IPS-15b (cell line): ENCODE data around the gene DDX17.
"Not testable (repeated sequence)": the region's sequence is repeated elsewhere in the genome, so short reads cannot be mapped to it uniquely, and the experiment has no call there.

Experiments
- H3K27me3 ChIP-seq: one replicate; pipeline ENCODE4 v1.6.1; 2013; ENCODE audit warnings: low read length; ENCODE audit not compliant: control insufficient read depth, insufficient read depth
- H3K36me3 ChIP-seq: one replicate; pipeline ENCODE4 v1.6.1; 2013; ENCODE audit warnings: low read length; ENCODE audit not compliant: control insufficient read depth, insufficient read depth
- H3K4me1 ChIP-seq: one replicate; pipeline ENCODE4 v1.6.1; 2013; ENCODE audit warnings: mild to moderate bottlenecking, low read length; ENCODE audit not compliant: control insufficient read depth, insufficient read depth
- H3K4me3 ChIP-seq: one replicate; pipeline ENCODE4 v1.5.1; 2013; ENCODE audit warnings: low read depth, low read length
- H3K9ac ChIP-seq: one replicate; pipeline ENCODE4 v1.6.1; 2013; ENCODE audit warnings: low read depth, mild to moderate bottlenecking, low read length
- H3K9me3 ChIP-seq: one replicate; pipeline ENCODE4 v1.6.1; 2013; ENCODE audit warnings: mild to moderate bottlenecking, low read length; ENCODE audit not compliant: control insufficient read depth, insufficient read depth

Gene DDX17

DNA sequence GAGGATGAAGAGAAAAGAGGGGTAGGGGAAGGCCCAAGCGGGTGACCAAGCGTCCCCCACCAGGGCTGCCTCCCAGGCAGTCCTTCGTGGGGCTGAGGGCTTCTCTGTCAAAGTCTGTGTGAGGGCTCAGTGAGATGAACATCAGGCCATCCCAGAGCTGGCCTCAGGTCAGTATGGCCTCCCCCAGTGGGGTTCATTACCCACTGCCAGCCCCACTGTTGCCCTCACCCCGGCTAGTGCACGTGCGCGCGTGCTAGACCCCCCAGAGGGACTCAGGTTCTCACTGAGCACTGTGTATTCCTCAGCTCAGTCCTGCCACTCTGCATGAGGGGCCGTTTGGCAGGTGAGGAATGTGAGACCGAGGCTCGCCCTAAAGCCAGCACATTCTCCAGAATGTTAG lies 34.9 kb downstream of the DDX17 start:
- Histone ChIP-seq H3K36me3 (no peaks in the 10 kb centered on the region), H3K4me3 (no peak overlapping the region), H3K9ac (no peak overlapping the region), H3K27me3 (peaks cover 15% of the 10 kb centered on the region), H3K9me3 (no peaks in the 10 kb centered on the region), H3K4me1 (peaks cover 5% of the 10 kb centered on the region)

DNA sequence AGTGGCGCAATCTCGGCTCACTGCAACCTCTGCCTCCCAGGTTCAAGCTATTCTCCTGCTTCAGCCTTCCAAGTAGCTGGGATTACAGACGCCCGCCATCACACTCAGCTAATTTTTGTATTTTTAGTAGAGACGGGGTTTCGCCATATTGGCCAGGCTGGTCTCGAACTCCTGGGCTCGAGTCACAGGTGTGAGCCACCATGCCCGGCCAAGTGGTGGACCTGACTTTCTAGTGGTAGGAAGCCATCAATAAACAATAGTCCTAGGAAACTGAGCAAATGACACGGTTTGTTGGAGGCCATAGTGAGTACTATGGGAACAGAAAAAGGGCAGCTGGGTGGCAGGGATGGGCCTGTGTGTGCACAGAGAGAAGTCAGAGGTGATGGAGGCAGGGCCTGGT lies 35.9 kb downstream of the DDX17 start:
- H3K9me3 ChIP-seq, H3K9ac ChIP-seq, H3K36me3 ChIP-seq, H3K4me3 ChIP-seq, H3K4me1 ChIP-seq: not testable (repeated sequence)
- H3K27me3 ChIP-seq = peaks cover 22% of the 10 kb centered on the region

DNA sequence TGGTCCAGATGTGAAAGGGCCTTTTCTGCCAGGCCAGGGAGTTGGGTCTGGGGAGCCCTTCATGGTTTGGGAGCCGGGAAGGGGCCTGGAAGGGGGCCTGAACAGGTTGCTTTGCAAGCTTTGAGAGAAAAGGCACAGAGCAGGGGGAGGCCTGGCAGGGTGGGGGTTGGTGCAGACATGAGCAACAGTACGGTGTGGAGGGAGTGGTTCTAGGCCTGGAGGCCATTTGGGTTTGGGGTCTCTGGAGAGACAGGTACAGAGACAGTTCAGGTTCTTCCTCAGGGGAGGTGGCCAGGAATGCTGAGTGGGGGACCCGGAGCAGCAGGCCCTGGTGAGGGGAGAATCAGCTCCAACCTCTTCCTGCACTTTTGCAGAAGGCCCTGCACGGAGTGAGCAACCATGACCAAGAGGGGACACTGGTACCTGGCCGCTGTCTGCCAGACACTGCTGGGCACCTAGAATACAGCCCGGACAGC lies 36.8 kb downstream of the DDX17 start:
- H3K9me3 ChIP-seq = no peaks in the 10 kb centered on the region
- no peak overlapping the region for H3K9ac ChIP-seq
- H3K4me1 ChIP-seq = peaks cover 5% of the 10 kb centered on the region
- peaks cover 22% of the 10 kb centered on the region for H3K27me3 ChIP-seq
- no peaks in the 10 kb centered on the region for H3K36me3 ChIP-seq
- H3K4me3 ChIP-seq = no peak overlapping the region

DNA sequence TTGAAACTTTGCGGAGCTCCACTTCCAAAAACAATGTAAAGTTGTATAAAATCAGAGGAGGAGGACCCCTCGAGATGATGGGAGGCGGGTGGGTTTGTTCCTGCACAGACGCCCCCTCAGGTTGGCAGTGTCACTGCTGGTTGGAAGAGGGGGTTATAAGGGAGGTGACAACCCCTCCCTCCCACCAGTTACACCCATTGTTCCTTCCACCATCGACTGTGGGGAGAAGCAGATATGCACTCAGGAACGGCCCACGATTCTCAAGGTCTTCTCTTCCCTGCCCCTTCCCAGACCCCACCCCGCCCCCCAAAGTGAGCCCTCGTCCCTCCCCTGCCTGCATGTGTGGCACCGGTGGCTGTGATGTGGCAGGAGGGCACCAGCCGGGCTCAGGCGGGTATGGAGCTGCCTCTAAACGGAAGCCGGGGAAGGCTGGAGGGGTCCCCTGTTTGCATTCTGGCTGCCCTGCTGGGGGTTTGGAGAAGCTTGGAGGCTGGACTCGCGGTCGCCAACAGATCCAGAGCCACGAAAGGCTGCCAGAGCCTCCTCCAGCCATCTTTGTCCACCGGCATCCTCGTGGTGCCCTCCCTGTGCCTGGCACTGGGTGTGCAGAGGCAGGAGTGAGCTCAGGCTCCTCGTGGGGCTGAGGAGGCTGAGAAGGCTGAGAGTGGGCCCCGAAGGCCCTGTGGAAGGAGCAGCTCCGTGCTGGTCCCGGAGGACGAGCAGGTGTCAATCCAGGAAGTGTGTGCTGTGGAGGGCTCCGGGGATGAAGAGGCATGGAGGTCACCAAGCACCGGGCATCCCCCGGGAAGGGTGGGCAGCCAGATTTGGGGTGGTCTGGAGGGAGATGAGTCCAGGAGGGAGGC lies 37.4 kb downstream of the DDX17 start:
- Histone ChIP-seq H3K4me1 (peaks cover 6% of the 10 kb centered on the region), H3K36me3 (no peaks in the 10 kb centered on the region), H3K4me3 (peak overlapping the region; percentile 77), H3K27me3 (peaks cover 27% of the 10 kb centered on the region), H3K9me3 (no peaks in the 10 kb centered on the region), H3K9ac (peak overlapping the region; percentile 65)

DNA sequence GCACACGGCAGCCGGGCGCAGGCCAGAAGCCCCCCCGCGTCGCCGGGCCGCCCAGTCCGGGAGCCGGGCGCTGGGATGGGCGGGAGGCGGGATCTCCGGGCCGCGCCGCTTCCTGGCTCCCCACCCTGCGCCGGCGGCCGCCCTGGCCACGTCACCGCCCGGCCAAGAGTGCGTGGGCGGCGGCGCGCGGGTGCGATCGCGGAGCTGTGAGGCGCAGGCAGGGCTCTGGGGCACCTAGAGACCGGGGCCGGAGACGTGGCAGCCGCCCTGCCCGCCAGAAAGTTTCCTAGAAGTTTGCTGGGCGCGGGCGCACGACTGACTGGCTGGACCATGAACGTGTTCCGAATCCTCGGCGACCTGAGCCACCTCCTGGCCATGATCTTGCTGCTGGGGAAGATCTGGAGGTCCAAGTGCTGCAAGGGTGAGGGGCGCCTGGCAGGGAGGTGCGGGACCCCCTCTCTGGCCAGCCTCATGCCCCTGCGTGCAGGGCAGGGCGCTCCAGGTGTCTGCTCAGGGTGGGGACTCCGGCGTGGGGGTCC lies 38.1 kb downstream of the DDX17 start, which contains the start of gene KDELR3:
KDELR3 (plus strand) TSS at position 193 of the 539 bp plus-strand sequence; CDS start at position 331, 138 bp downstream.
- Histone ChIP-seq H3K27me3 (peaks cover 30% of the 10 kb centered on the region), H3K9me3 (no peaks in the 10 kb centered on the region), H3K36me3 (no peaks in the 10 kb centered on the region), H3K4me3 (peak within 1 kb of the TSS; percentile 77), H3K4me1 (peaks cover 7% of the 10 kb centered on the region), H3K9ac (peak within 1 kb of the TSS; percentile 65)

DNA sequence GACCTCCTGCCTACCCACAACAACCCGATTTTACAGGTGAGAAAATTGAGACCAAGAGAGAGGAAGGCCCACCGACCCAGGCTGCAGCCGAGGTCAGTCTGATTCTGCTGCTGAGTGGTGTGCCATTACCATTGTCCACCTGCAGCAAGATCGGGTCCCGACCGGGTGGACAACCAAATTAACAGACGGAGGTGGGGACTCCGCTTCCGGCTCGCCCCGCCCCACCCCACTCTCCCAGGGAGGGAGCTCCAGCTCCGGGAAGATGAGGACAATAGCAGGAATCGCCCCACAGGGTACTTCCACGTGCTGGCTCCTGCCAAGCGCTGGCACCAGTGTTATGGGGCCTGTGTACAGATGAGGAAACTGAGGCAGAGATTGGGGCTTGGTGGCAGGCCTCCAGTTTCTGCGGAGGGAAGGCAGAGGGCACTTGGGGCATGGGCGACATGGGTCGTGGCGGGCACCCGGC lies 38.6 kb downstream of the DDX17 start:
- Histone ChIP-seq H3K4me1 (peaks cover 7% of the 10 kb centered on the region), H3K36me3 (no peaks in the 10 kb centered on the region), H3K27me3 (peaks cover 33% of the 10 kb centered on the region), H3K9me3 (no peaks in the 10 kb centered on the region), H3K4me3 (peak overlapping the region; percentile 77), H3K9ac (no peak overlapping the region)

DNA sequence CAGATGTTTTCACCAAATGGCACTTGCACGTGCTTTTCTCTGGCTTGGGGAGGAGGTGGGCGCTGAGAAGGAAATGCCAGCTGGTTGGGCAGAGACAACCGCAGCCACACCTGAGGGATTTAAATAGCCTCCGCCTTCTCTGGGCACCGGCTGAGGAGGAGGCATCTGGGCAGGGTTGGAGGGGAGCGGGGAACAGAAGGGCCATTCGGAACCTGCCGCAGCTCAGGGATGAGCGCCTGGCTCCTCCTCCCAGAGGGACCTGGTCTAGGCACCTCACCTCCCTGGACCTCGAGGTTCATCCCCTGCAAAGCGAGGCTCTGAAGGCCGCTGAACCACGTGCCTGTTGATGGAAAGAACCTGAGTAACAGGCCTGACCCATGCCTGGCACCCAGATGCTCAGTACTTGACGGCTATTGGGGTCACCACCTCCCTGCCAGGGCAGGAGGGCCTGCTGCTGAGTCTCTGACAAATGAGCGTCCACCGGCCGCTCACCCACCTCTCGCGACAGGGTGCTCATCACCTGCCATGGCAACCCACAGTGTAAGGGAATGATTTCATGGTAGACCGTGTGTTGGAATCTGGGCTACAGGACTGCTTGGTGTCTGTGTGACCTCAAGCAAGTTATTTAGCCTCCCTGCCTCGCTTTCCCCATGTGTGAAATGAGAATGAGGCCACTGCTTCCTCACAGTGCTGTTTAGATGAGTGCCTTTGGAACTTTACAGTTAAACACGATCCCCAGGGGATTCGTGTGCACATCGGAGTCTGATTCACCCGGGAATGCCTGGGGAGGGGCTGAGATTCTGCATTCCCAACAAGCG lies 40.2 kb downstream of the DDX17 start:
- Histone ChIP-seq H3K9ac (no peak overlapping the region), H3K4me3 (no peak overlapping the region), H3K4me1 (peaks cover 11% of the 10 kb centered on the region), H3K9me3 (no peaks in the 10 kb centered on the region), H3K36me3 (no peaks in the 10 kb centered on the region), H3K27me3 (peaks cover 45% of the 10 kb centered on the region)

DNA sequence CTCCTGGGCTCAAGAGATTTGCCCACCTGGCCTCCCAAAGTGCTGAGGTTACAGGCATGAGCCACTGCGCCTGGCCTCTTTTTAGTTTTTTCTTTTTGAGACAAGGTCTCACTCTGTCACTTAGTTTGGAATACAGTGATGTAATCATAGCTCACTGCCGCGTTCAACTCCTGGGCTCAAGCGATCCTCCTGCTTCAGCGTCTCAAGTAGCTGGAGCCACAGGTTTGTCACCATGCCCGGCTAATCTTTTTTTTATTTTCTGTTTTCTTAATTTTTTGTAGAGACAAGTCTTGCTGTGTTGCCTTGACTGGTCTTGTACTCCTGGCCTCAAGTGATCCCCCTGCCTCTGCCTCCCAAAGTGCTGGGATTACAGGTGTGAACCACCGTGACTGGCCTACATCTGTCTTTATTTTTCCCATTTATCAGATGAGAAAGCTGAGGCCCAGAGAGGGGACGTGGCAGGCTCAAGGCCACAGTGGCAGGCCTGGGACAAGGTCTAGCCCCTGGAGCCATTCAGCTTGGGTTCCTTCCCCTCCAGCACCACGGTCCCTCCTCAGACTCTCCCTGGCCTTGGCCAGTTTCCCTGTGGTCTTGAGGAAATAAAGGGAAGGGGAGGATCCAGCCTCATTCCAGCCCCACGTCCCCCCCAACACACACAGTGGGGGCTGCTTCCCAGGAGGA lies 41.0 kb downstream of the DDX17 start:
- Histone ChIP-seq H3K27me3 (peaks cover 52% of the 10 kb centered on the region), H3K4me1 (peaks cover 12% of the 10 kb centered on the region), H3K9me3 (no peaks in the 10 kb centered on the region)

DNA sequence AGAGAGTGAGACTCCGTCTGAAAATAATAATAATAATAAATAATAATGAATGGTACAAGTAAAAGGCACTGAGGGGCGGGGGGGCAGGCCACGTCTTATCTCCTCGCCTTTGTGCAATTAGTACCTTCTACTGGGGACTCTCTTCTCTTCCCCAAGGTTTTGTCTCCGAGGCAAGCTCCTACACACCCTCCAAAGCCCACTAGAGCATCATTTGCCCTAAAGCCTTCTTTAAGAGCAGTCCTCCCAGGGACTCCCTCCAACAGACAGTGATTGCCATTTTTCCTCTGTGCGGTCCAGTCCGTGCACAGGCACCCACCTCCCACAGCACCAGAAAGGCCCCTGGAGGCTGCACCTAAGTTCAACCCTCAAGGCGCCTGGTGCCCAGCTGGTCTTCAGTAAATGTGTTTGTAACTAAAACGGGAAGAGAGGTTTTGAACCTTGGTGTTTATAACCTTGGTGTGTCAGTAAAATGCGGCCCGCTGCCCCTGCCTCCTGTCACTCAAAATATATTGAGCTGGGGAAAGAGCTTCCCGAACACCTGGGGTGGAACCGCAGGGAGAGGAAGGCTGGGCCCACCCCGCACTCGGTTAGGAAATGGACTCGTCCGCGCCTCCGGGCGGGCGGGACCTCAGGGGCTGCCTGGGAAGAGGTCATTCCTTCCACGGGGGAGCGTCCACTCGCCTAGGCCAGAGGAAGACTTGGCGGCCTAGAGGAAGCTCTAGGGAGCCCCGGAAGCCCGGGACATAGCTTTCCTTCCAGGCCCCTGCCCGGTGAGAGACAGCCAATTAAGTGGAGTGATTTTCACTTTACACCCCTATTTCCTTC lies 42.9 kb downstream of the DDX17 start:
- H3K27me3 ChIP-seq = peaks cover 56% of the 10 kb centered on the region
- peak overlapping the region; percentile 28 for H3K4me3 ChIP-seq
- H3K36me3 ChIP-seq = no peaks in the 10 kb centered on the region
- H3K9ac ChIP-seq = no peak overlapping the region
- peaks cover 12% of the 10 kb centered on the region for H3K4me1 ChIP-seq
- H3K9me3 ChIP-seq = no peaks in the 10 kb centered on the region

More for the DNA sequence above, 41.0 kb downstream of the DDX17 start:
- no peaks in the 10 kb centered on the region for H3K36me3 ChIP-seq
- H3K9ac ChIP-seq = no peak overlapping the region
- H3K4me3 ChIP-seq = no peak overlapping the region

DNA sequence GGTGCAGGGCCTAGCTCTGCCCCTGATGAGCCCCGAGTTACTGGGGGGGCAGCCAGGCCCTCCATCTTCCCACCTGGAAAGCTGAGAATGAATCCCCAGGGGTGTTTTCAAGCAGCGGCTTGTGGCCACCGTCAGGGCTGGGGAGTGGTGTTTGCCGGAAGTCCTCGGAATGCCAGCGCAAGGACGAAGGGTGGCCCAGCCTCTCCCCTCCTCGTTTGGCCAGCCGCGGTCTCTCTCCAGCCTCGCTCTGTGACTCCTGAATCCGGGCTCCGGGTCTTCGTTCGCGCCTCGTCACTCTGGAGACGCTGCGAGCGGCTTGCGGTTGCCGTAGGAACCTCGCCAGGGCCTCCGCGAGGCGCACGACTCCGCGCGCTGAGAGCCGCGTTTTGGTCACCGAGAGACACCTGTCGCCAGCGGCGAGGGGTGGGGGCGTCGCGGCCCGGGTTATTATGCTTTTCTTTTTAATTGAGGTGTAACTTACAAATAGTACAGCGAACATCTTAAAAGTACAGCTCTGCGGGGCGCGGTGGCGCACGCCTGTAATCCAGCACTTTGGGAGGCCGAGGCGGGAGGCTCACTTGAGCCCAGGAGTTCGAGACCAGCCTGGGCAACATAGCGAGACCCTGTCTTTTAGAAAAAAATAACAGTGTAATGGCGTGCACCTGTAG lies 44.6 kb downstream of the DDX17 start:
- Histone ChIP-seq H3K4me3 (peak overlapping the region; percentile 23), H3K9ac (no peak overlapping the region), H3K27me3 (peaks cover 56% of the 10 kb centered on the region)

More for the DNA sequence above, 44.6 kb downstream of the DDX17 start:
- H3K4me1 ChIP-seq = peaks cover 9% of the 10 kb centered on the region
- no peaks in the 10 kb centered on the region for H3K36me3 ChIP-seq
- H3K9me3 ChIP-seq = no peaks in the 10 kb centered on the region
